ENCODE measurements around the gene IL22RA1.

Gene IL22RA1

DNA sequence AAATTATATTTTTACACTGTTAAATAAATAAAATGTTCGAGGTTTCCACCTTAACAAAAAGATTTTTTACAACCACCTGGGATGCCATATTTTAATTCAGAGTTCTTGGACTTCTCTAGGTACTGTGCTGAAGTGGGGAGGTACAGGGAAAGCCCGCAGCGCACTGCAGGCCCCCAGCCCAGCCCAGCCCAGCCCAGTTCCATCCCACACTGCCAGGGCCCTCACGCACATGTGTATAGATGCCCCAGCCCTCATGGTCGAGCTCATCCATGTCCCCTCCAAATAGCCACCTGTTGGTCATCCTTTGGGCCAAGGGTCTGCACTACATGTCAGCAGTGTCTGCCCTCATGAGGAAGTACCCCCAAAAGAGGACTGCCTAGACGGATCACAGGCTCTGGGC, 19.3 kb downstream of the IL22RA1 start:
- POLR2A ChIA-PET, result no interaction called here
- CTCF ChIA-PET, result no interaction called here
- no peak for DNase-seq (ENCODE audit: low read depth, low spot score)
- TF ChIP-seq, protein P1, sequence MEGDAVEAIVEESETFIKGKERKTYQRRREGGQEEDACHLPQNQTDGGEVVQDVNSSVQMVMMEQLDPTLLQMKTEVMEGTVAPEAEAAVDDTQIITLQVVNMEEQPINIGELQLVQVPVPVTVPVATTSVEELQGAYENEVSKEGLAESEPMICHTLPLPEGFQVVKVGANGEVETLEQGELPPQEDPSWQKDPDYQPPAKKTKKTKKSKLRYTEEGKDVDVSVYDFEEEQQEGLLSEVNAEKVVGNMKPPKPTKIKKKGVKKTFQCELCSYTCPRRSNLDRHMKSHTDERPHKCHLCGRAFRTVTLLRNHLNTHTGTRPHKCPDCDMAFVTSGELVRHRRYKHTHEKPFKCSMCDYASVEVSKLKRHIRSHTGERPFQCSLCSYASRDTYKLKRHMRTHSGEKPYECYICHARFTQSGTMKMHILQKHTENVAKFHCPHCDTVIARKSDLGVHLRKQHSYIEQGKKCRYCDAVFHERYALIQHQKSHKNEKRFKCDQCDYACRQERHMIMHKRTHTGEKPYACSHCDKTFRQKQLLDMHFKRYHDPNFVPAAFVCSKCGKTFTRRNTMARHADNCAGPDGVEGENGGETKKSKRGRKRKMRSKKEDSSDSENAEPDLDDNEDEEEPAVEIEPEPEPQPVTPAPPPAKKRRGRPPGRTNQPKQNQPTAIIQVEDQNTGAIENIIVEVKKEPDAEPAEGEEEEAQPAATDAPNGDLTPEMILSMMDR (IDR thresholded peaks at IDR 0.05; ENCODE audit: insufficient read depth, low read length, missing control alignments), result no peak
- H3K4me3 ChIP-seq (ENCODE audit: low read depth, low read length), result no peak overlapping the region

DNA sequence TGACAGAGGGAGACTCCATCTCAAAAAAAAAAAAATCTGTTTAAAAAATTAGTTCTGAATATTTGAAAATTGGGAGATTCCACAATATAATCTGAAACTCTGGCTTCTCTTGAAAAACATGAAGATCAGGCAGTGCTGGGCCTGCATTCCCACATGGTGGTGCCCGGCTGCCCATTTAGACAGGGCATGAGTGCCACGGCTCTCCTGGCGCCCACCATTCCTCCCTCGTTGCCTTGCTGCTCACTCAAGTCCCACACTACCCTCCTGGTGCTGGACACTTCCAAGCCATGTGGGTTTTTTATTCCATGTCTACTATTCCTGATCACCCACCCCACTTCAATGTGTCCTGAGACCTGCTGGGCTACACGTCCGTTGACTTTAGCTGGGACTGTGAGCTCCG, 20.2 kb downstream of the IL22RA1 start:
- H3K4me3 ChIP-seq (ENCODE audit: low read depth, low read length), result no peak overlapping the region
- ChIA-PET CTCF (no interaction called here), POLR2A (no interaction called here)
- no peak for DNase-seq (ENCODE audit: low read depth, low spot score)
- TF ChIP-seq, protein P1 (IDR thresholded peaks at IDR 0.05; ENCODE audit: insufficient read depth, low read length, missing control alignments), result no peak

DNA sequence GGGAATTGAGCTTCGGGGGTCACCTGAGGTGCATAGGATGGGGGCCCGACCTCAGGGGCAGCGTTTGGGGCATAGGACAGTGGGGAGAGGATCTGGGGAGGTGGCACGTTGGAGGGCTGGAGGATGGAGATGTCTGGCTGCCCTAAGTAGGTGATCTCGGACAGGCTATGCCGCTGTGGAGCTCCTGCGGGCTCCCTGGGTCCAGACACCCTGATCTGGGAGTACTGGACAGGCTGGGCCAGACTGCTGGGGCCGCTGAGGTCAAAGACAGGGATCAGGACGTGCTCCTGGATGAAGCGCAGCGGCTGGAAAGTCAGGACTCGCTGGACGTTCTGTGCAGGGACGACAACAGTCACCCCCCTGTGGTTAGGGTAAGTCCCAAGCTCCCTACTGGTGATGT, 21.5 kb downstream of the IL22RA1 start:
- H3K4me3 ChIP-seq (ENCODE audit: low read depth, low read length), result no peak overlapping the region
- TF ChIP-seq, protein P1 (IDR thresholded peaks at IDR 0.05; ENCODE audit: insufficient read depth, low read length, missing control alignments), result no peak
- ChIA-PET CTCF (interaction anchor here (1.5 to 3.2 kb wide), 2 partner anchors 12 to 29 kb away, joined by 4 to 16 read pairs; no protein-coding TSS in a partner anchor), POLR2A (no interaction called here)
- DNase-seq (ENCODE audit: low read depth, low spot score), result no peak

DNA sequence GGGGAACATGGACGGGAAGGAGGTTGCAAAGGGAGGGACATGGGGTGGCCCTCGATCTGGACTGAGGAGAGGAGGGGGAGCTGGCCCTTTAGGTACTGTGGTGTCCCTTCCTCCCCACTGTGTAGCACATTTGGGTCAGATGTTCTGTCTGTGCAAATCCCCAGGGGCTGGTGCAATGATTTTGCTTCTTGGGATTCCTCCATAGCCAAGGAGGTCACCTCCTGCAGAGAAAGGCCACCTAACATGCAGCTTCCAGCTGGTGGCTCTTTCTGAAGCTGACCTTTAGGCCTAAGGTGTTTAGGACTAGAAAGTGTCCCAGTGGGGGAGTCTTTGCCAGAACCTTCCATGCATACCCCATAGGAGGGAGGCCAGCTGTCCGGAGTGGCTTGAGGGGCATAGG, 22.0 kb downstream of the IL22RA1 start:
- DNase-seq (ENCODE audit: low read depth, low spot score), result no peak
- ChIA-PET CTCF (interaction anchor here (1.0 to 3.2 kb wide), 5 partner anchors 13 to 283 kb away, joined by 3 to 16 read pairs (median 4); no protein-coding TSS in a partner anchor), POLR2A (no interaction called here)
- H3K4me3 ChIP-seq (ENCODE audit: low read depth, low read length), result no peak overlapping the region
- TF ChIP-seq, protein P1 (IDR thresholded peaks at IDR 0.05; ENCODE audit: insufficient read depth, low read length, missing control alignments), result no peak

DNA sequence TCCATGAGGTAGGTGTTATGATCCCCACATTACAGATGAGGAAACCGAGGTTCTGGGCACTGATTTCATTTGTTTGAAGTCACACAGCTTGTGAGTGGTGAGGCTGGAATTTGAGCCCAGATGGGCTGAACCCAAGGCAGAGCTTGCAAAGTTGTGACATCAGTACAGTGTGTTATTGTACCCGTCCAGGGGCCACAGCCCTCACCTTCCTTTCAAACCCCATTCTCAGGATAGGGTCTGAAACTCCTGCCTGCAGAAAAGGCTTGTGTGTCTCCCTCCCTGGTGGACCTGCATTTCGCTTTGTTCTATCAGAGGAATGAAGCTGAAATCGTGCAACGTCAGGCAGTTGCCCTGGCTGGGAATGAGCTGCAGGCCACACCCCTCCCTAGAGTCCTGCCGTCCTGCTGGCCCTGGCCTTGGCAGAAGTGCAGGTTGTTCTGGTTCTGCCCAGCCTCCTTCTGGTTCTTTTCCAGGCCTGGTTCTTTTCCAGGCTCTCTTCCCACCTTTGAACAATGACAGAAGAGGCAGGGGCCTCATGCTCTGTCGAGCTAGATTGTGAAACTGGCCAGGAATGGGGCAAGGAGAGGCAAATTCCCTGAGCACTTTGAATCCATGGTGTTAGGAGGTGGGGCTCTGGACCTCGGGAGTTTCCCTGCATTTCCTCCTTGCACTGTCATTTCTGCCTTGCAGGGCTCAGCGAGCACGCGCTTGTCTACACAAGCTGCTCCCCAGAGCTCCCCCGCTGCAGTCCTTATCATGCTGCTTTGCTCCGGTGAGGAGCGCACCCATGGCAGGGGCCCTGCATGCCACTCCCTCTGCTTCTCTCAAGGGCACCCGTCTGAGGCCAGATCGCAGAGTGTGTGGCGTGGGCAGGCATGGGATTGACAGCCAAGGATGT, 22.8 kb downstream of the IL22RA1 start:
- TF ChIP-seq, protein P1 (IDR thresholded peaks at IDR 0.05; ENCODE audit: insufficient read depth, low read length, missing control alignments), result no peak
- POLR2A ChIA-PET, result no interaction called here
- DNase-seq (ENCODE audit: low read depth, low spot score), result no peak
- CTCF ChIA-PET, result interaction anchor here (0.6 to 3.2 kb wide), 6 partner anchors 14 to 347 kb away, joined by 3 to 16 read pairs (median 4); no protein-coding TSS in a partner anchor
- H3K4me3 ChIP-seq (ENCODE audit: low read depth, low read length), result no peak overlapping the region

DNA sequence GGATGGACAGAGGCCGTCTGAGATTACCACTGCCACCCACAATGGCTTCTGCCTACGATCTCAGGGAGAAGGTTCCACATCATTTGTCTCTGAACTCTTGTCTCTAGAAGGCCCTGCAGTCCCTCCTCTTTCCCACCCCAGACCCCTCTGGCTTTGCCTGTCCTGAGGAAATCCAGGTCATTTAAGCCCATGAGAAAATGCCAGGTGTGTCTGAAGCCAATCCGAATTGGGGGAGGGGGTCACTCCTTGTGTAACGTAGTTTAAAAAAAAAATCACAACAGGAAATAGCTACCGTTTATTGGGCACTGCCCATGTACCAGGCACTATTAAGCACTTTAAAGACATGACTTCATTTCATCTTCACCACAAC, 23.5 kb downstream of the IL22RA1 start:
- no peak for DNase-seq (ENCODE audit: low read depth, low spot score)
- POLR2A ChIA-PET, result no interaction called here
- CTCF ChIA-PET, result interaction anchor here (1.3 to 3.2 kb wide), 4 partner anchors 31 to 82 kb away, joined by 4 to 16 read pairs (median 5); no protein-coding TSS in a partner anchor
- TF ChIP-seq, protein P1 (IDR thresholded peaks at IDR 0.05; ENCODE audit: insufficient read depth, low read length, missing control alignments), result no peak
- no peak overlapping the region for H3K4me3 ChIP-seq (ENCODE audit: low read depth, low read length)

Measured in AG04449 (cell line).